GM12878 (cell line): ENCODE measurements around the gene ARL4C.

Experiments
- CREB1 ChIP-seq: IDR thresholded peaks from 2 replicates; pipeline ENCODE4 v1.6.1; 2012; ENCODE audit warnings: low read depth, mild to moderate bottlenecking, inconsistent platforms
- CTCF ChIP-seq, 3 experiments: IDR thresholded peaks in 2 of 3; conservative IDR thresholded peaks in 1 of 3; 2 replicates each; pipeline ENCODE4 v1.5.1; 2011; ENCODE audit warnings: low read depth in 3 of 3, low read length in 3 of 3, mild to moderate bottlenecking in 3 of 3, control low read depth in 2 of 3, moderate library complexity in 2 of 3, inconsistent platforms in 1 of 3, mixed read lengths in 1 of 3; ENCODE audit not compliant: control insufficient read depth in 2 of 3, insufficient read depth in 1 of 3; ENCODE audit errors: extremely low read depth in 1 of 3
- ELK1 ChIP-seq: IDR thresholded peaks from 2 replicates; pipeline ENCODE4 v1.6.1; 2012; ENCODE audit warnings: low read depth, low read length, improper control_type of control experiment
- EP300 ChIP-seq, 2 experiments: fragments of 150-350 bp in 1 of 2; IDR thresholded peaks; 2 replicates each; pipeline ENCODE4 v1.6.1; 2011 to 2012; ENCODE audit warnings: low read depth in 2 of 2, low read length in 2 of 2, borderline replicate concordance in 1 of 2, improper control_type of control experiment in 1 of 2, inconsistent platforms in 1 of 2; ENCODE audit not compliant: control insufficient read depth in 1 of 2
- JUND ChIP-seq: IDR thresholded peaks from 2 replicates; pipeline ENCODE4 v1.6.1; 2012; ENCODE audit warnings: low read depth, mild to moderate bottlenecking, low read length, improper control_type of control experiment, moderate library complexity
- KDM1A ChIP-seq: fragments of 200-600 bp; sonication (generic); IDR thresholded peaks from 2 replicates; pipeline ENCODE4 v1.6.1; 2016; ENCODE audit warnings: borderline replicate concordance
- MTA2 ChIP-seq: fragments of 450-650 bp; IDR thresholded peaks from 2 replicates; pipeline ENCODE4 v1.6.1; 2016; ENCODE audit warnings: low read depth, mild to moderate bottlenecking, moderate library complexity
- NFIC ChIP-seq: IDR thresholded peaks from 2 replicates; pipeline ENCODE4 v1.6.1; 2012; ENCODE audit warnings: low read depth, mild to moderate bottlenecking, inconsistent platforms, low read length, moderate library complexity
- NKRF ChIP-seq: fragments of 450-650 bp; conservative IDR thresholded peaks from 2 replicates; pipeline ENCODE4 v1.6.1; 2017; ENCODE audit warnings: mild to moderate bottlenecking, moderate library complexity
- NR2F1 ChIP-seq: fragments of 450-650 bp; conservative IDR thresholded peaks from 2 replicates; pipeline ENCODE4 v1.6.1; 2017; ENCODE audit warnings: mild to moderate bottlenecking
- SRF ChIP-seq, 2 experiments: IDR thresholded peaks; 2 replicates each; pipeline ENCODE4 v1.6.1; 2011; ENCODE audit warnings: low read depth in 2 of 2, low read length in 2 of 2, mild to moderate bottlenecking in 1 of 2, moderate library complexity in 1 of 2
- SUZ12 ChIP-seq: fragments of 200-600 bp; sonication (generic); IDR thresholded peaks from one replicate; pipeline ENCODE4 v1.6.1; 2018; ENCODE audit warnings: antibody characterized with exemption, mild to moderate bottlenecking; ENCODE audit not compliant: unreplicated experiment
- YBX1 ChIP-seq: fragments of 450-650 bp; IDR thresholded peaks from 2 replicates; pipeline ENCODE4 v1.6.1; 2016; ENCODE audit warnings: antibody characterized with exemption
- ZBTB4 ChIP-seq: fragments of 450-650 bp; formaldehyde crosslinking; IDR thresholded peaks from 2 replicates; pipeline ENCODE4 v1.4.0; 2022; ENCODE audit warnings: mild to moderate bottlenecking, moderate library complexity

- no peak for TF ChIP-seq CTCF (IDR thresholded peaks at IDR 0.05 in 2 of 3, conservative IDR thresholded peaks at IDR 0.05 in 1 of 3; ENCODE audit: control insufficient read depth in 2 of 3, extremely low read depth in 1 of 3, insufficient read depth in 1 of 3, low read depth in 3 of 3, low read length in 3 of 3)
- TF ChIP-seq ZBTB4 = no peak
- TF ChIP-seq MTA2 = no peak
- no peak for TF ChIP-seq NFIC
- TF ChIP-seq ELK1 = no peak
- TF ChIP-seq SRF (IDR thresholded peaks at IDR 0.05; ENCODE audit: low read depth in 2 of 2, low read length in 2 of 2) = no peak
- no peak for TF ChIP-seq JUND
- TF ChIP-seq YBX1 = no peak
- TF ChIP-seq SUZ12 = no peak
- no peak for TF ChIP-seq EP300 (IDR thresholded peaks at IDR 0.05; ENCODE audit: borderline replicate concordance in 1 of 2, control insufficient read depth in 1 of 2, low read depth in 2 of 2, low read length in 2 of 2)
- no peak for TF ChIP-seq CREB1
- TF ChIP-seq KDM1A = no peak
- no peak for TF ChIP-seq NR2F1
- no peak for TF ChIP-seq NKRF
Measured at GRCh38 chr2:234496055-234496834, 636 bp downstream of the ARL4C start.
